ENCODE results near the gene EMC7. TPM values are rescaled to one million over a fixed set of nuclear protein-coding genes. Genes with fewer than 3 reads are reported as not detected.

Gene EMC7
- total RNA-seq, 1 donor from 2014 or later: 37.4 TPM

GRCh38 chr15:34065941-34066340 is 35.7 kb downstream of the EMC7 start:
- no peak overlapping the region for H3K4me3 ChIP-seq (ENCODE audit: low read depth, low read length)
- no peak for TF ChIP-seq CTCF (conservative IDR thresholded peaks at IDR 0.05; ENCODE audit: low read depth, low read length)
- no peak for DNase-seq (ENCODE audit: low read depth)

GRCh38 chr15:34065261-34065660 is 36.4 kb downstream of the EMC7 start:
- no peak for DNase-seq (ENCODE audit: low read depth)
- TF ChIP-seq CTCF (conservative IDR thresholded peaks at IDR 0.05; ENCODE audit: low read depth, low read length): no peak
- no peak overlapping the region for H3K4me3 ChIP-seq (ENCODE audit: low read depth, low read length)

DNA sequence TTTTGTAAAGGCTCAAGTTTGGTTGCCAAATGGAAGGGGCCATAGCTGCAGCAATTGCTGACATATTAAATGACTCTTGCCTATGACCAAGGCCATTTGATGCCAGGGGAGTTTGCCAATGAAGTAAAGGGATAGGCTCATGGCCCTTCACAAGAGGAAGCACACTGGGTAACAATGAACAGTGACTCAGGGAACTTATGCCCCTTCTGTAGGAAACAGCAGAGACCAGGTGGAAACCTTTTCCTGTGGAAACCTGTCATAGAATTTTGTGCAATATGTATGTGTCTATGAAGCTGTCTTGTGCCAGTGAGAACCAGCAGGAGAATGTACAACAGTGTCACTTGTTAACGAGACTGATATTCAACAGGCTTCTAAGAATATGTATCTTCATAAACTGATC is 37.2 kb downstream of the EMC7 start:
- no peak for DNase-seq (ENCODE audit: low read depth)
- no peak for TF ChIP-seq CTCF (conservative IDR thresholded peaks at IDR 0.05; ENCODE audit: low read depth, low read length)
- no peak overlapping the region for H3K4me3 ChIP-seq (ENCODE audit: low read depth, low read length)

- no peak for TF ChIP-seq CTCF (conservative IDR thresholded peaks at IDR 0.05; ENCODE audit: low read depth, low read length)
- H3K4me3 ChIP-seq (ENCODE audit: low read depth, low read length): no peak overlapping the region
- no peak for DNase-seq (ENCODE audit: low read depth)
Observed at GRCh38 chr15:34059946-34060345, 41.7 kb downstream of the EMC7 start.

GRCh38 chr15:34059476-34059875 is 42.2 kb downstream of the EMC7 start:
- TF ChIP-seq CTCF (conservative IDR thresholded peaks at IDR 0.05; ENCODE audit: low read depth, low read length): no peak
- H3K4me3 ChIP-seq (ENCODE audit: low read depth, low read length): no peak overlapping the region
- no peak for DNase-seq (ENCODE audit: low read depth)

- TF ChIP-seq CTCF (conservative IDR thresholded peaks at IDR 0.05; ENCODE audit: low read depth, low read length): no peak
- DNase-seq (ENCODE audit: low read depth): no peak
Observed at GRCh38 chr15:34056911-34057310, 44.8 kb downstream of the EMC7 start.

DNA sequence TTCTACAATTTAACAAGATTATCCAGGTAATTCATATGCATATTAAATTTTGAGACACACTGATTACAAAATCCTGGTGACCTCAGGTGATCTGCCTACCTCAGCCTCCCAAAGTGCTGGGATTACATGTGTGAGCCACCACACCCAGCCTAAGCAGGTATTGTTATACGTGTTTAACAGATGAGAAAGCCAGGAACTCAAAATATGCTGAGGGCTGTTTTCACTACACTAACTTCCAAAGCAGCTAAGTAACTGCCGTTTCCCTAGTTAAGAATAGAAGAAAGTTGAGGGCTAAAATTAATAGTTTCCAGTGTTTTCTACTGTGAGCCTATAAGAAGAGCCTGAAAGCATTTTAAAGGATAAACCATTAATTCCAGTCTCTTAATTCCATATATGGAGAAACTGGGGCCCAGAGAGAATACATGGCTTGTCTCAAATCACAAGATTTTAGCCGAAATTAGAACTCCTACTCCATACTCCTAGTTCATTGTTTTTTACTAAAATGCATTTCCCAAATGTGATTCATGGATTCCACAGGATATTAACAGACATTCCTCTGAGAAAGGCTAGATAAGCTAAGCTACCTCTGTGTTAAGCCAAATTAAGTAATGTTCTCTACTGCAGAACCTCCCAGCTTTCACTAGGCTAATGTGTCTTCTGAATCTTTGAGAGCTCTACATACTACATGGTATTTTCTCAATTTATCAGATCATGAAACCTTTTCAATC is 45.6 kb downstream of the EMC7 start:
- no peak overlapping the region for H3K4me3 ChIP-seq (ENCODE audit: low read depth, low read length)
- peak; percentile 81 for DNase-seq (ENCODE audit: low read depth)

More at GRCh38 chr15:34056911-34057310, 44.8 kb downstream of the EMC7 start:
- peak overlapping the region; percentile 7 for H3K4me3 ChIP-seq (ENCODE audit: low read depth, low read length)

More for the DNA sequence above, 45.6 kb downstream of the EMC7 start:
- no peak for TF ChIP-seq CTCF (conservative IDR thresholded peaks at IDR 0.05; ENCODE audit: low read depth, low read length)

Data from epithelial cell of proximal tubule (primary cell).